ENCODE measurements around the gene COPS6.
"Not testable (repeated sequence)": the region's sequence is repeated elsewhere in the genome, so short reads cannot be mapped to it uniquely, and the experiment has no call there.

DNA sequence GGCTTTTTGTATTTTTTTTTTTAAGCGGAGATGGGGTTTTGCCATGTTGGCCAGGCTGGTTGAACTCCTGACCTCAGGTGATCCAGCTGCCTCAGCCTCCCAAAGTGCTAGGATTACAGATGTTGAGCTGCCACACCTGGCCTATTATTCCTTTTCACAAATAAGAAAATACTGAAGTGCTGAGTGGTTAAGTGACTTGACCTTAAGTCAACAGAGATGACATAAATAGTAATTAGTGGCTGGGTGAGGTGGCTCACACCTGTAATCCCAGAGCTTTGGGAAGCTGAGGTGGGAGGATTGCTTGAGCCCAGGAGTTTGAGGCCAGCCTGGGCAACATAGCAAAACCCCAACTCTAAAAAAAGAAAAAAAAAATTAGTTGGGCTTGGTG lies 41.4 kb downstream of the COPS6 start:
- not testable (repeated sequence) for TF ChIP-seq ZNF384 (IDR thresholded peaks at IDR 0.05); SUZ12 (IDR thresholded peaks at IDR 0.05); FOXA1 (IDR thresholded peaks at IDR 0.05); L3MBTL2 (conservative IDR thresholded peaks at IDR 0.05)

Data from HEK293T (cell line).